Erythroblast (primary cell): ENCODE results near the gene EHBP1.

Experiments used
- GATA1 ChIP-seq: IDR thresholded peaks from 2 replicates; pipeline ENCODE4 v1.6.1; 2011; ENCODE audit warnings: low read depth, mild to moderate bottlenecking, control low read depth, low read length, moderate library complexity
- POLR2A ChIP-seq: IDR thresholded peaks from 2 replicates; pipeline ENCODE4 v1.6.1; 2011; ENCODE audit warnings: mild to moderate bottlenecking, low read length

- TF ChIP-seq POLR2A (no peak), GATA1 (no peak)
Observed at GRCh38 chr2:63057249-63058143, 352.0 kb downstream of the EHBP1 start.
